Panc1 (cell line): ENCODE data around the gene KAZN.

Experiments
- POLR2AphosphoS5 ChIP-seq: IDR thresholded peaks from 2 replicates; pipeline ENCODE4 v1.6.1; 2012; ENCODE audit warnings: mild to moderate bottlenecking, low read depth, low read length, moderate library complexity
- SIN3A ChIP-seq: IDR thresholded peaks from 2 replicates; pipeline ENCODE4 v1.6.1; 2012; ENCODE audit warnings: low read depth, mild to moderate bottlenecking, low read length, moderate library complexity, borderline replicate concordance; ENCODE audit not compliant: insufficient read depth
- TCF7L2 ChIP-seq: IDR thresholded peaks from 2 replicates; pipeline ENCODE4 v1.6.1; 2011; ENCODE audit warnings: mild to moderate bottlenecking, low read depth, low read length, inconsistent platforms
- TF ChIP-seq, protein P1 (sequence below): fragments of 450-650 bp; IDR thresholded peaks from 2 replicates; pipeline ENCODE4 v1.5.1; 2017; ENCODE audit warnings: mild to moderate bottlenecking
- TF ChIP-seq, protein P2 (sequence below), 2 experiments: IDR thresholded peaks; 2 replicates each; pipeline ENCODE4 v1.6.1; 2011 to 2012; ENCODE audit warnings: low read depth in 2 of 2, control low read depth in 1 of 2, low read length in 1 of 2, mild to moderate bottlenecking in 1 of 2, moderate library complexity in 1 of 2; ENCODE audit not compliant: insufficient read depth in 1 of 2

DNA sequence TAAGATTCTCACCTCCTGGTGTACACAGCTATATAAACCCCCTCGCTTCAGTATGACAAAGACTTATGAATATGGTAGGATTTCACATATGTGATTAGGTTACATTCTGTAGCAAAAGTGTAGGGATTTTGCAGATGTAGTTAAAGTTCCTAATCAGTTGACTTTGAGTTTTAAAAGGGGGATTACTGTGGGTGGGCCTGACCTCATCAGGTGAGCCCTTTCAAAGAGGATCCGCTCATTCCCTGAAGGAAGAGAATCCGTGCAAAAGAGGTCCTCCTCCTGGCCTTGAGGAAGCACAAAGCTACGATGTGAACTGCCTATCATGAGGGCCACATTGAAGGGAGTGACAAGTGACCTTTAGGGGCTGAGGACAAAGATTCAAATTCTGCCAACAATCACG, 30.6 kb upstream of the KAZN start:
- TF ChIP-seq, protein P1, sequence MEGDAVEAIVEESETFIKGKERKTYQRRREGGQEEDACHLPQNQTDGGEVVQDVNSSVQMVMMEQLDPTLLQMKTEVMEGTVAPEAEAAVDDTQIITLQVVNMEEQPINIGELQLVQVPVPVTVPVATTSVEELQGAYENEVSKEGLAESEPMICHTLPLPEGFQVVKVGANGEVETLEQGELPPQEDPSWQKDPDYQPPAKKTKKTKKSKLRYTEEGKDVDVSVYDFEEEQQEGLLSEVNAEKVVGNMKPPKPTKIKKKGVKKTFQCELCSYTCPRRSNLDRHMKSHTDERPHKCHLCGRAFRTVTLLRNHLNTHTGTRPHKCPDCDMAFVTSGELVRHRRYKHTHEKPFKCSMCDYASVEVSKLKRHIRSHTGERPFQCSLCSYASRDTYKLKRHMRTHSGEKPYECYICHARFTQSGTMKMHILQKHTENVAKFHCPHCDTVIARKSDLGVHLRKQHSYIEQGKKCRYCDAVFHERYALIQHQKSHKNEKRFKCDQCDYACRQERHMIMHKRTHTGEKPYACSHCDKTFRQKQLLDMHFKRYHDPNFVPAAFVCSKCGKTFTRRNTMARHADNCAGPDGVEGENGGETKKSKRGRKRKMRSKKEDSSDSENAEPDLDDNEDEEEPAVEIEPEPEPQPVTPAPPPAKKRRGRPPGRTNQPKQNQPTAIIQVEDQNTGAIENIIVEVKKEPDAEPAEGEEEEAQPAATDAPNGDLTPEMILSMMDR, result no peak
- no peak for TF ChIP-seq POLR2AphosphoS5
- TF ChIP-seq, protein P2, sequence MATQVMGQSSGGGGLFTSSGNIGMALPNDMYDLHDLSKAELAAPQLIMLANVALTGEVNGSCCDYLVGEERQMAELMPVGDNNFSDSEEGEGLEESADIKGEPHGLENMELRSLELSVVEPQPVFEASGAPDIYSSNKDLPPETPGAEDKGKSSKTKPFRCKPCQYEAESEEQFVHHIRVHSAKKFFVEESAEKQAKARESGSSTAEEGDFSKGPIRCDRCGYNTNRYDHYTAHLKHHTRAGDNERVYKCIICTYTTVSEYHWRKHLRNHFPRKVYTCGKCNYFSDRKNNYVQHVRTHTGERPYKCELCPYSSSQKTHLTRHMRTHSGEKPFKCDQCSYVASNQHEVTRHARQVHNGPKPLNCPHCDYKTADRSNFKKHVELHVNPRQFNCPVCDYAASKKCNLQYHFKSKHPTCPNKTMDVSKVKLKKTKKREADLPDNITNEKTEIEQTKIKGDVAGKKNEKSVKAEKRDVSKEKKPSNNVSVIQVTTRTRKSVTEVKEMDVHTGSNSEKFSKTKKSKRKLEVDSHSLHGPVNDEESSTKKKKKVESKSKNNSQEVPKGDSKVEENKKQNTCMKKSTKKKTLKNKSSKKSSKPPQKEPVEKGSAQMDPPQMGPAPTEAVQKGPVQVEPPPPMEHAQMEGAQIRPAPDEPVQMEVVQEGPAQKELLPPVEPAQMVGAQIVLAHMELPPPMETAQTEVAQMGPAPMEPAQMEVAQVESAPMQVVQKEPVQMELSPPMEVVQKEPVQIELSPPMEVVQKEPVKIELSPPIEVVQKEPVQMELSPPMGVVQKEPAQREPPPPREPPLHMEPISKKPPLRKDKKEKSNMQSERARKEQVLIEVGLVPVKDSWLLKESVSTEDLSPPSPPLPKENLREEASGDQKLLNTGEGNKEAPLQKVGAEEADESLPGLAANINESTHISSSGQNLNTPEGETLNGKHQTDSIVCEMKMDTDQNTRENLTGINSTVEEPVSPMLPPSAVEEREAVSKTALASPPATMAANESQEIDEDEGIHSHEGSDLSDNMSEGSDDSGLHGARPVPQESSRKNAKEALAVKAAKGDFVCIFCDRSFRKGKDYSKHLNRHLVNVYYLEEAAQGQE (IDR thresholded peaks at IDR 0.05; ENCODE audit: insufficient read depth in 1 of 2, low read depth in 2 of 2, low read length in 1 of 2), result no peak
- TF ChIP-seq SIN3A, result no peak
- TF ChIP-seq TCF7L2, result no peak
